GM19043 (cell line): ENCODE results near the gene NEK11.

Experiments used
- ATAC-seq: cut with Tn5 transposase; IDR thresholded peaks from one replicate; pipeline ENCODE4 v1.9.1; 2021; ENCODE audit warnings: low read depth; ENCODE audit not compliant: unreplicated experiment

The NEK11 gene

DNA sequence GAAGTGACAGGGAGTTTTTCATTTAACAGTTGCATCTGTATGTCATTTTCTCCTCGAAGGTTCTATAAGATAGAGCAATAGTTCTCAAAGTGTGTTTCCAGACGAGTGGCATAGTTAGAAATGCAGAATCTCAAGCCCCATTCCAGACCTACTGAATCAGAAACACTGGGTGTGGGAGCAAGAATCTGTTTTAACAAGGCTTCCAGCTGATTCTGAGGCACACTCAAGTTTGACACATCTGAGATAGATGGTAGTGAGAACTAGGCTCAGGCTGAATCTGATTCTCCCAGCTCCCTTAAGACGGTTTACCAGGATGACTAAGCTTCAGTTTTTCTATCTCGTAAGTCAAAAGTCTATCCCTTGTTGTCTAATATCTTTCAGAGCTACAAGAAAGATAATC, 195.1 kb downstream of the NEK11 start:
- ATAC-seq, result no peak

DNA sequence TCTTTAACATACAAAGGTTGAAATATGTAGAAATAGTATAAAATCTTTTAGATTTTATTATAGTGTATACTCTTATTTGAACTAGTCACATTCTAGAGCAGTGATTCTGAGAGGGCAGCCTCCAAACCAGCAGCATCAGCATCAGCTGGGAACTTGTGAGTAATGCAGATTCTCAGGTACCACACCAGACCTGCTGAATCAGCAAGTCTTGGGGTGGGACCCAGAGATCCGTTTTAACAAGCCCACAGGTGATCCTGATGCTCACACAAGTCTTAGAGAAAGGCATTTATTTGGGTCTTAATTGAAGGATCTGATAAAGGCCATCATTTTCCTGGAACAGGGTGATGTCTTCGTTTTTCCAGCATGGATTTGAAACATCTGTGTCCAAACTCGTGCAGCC, 195.9 kb downstream of the NEK11 start:
- ATAC-seq, result no peak

DNA sequence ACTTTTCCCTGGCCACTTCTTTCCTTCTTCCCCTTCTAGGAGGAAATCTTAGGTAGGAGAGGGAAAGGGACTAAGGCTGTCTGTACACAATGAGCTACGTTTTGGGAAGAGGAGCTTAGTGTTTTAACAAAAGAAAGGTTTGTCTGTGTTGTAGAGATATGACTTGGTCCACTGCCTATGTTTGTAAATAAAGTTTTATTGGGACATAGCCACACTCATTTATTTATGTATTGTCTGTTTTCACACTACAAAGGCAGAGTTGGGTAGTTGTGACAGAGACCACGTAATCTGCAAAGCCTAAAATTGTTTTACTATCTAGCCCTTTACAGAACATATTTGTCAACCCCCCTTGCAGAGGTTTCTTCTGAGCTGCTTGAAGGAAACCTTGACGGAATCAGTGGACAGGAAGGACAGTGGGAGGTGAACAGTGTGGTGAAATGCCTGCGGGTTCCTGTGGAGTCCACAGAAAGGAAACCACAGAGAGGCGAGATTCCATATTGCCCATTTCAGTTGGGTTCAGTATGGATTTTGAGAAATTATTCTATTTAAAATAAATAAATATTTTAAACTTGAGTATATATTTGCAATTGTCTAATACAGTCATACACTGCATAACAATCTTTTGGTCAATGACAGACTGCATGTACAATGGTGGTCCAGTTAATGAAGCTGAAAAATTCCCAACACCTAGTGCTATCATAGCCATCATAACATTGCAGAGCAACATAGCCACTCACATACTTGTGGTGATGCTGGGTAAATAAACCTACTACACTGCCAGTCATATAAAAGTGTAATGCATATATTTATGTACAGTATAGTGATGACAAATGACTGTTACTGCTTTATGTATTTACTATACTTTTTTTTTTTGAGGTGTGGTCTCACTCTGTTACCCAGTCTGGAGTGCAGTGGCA, 197.0 kb downstream of the NEK11 start:
- no peak for ATAC-seq

- ATAC-seq, result no peak
Measured at GRCh38 chr3:131224886-131225550, 198.3 kb downstream of the NEK11 start.

- ATAC-seq, result no peak
Measured at GRCh38 chr3:131228522-131228921, 201.8 kb downstream of the NEK11 start.

- no peak for ATAC-seq
Measured at GRCh38 chr3:131231710-131232389, 205.2 kb downstream of the NEK11 start.

- no peak for ATAC-seq
Measured at GRCh38 chr3:131232711-131233267, 206.1 kb downstream of the NEK11 start.

- ATAC-seq, result no peak
Measured at GRCh38 chr3:131233900-131234668, 207.4 kb downstream of the NEK11 start.

GRCh38 chr3:131236421-131236820, 209.7 kb downstream of the NEK11 start:
- ATAC-seq, result no peak

DNA sequence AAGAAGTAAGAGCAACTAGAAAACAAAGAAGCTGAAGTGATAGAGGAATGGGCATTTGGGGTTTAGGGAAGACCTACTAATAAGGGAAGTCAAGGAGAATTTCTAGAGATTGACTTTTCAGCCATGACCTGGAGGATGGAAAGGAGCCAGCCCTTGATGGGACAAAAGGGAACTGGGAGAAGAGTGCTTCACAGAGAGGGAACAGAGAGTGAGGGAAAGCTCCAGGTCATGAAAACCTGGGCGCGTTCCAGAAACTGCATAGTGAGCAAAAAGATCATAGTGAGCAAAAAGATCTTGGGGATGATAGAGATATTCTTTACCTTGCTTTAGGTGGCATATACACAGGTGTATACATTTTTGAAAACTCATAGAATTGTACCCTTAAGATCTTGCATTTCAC, 211.8 kb downstream of the NEK11 start:
- no peak for ATAC-seq

- ATAC-seq, result no peak
Measured at GRCh38 chr3:131239267-131239666, 212.6 kb downstream of the NEK11 start.

DNA sequence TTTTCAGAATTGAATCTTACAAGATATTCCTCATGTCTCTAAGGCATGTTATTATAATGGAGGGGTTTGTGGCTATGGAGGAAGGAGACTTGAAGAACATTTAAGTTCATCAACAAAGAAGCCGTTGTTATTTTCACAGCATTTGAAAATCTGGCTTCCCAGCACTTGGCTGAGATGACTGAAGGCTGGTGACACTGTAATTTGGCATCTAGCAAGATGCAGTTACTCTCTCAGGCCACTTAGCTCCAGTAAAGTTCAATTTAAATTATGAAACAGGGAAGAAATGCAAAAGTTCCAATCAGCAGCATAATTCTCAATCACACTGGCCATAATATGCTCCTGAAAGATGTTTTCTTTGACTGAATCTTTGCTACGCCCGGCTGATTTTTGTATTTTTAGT, 215.5 kb downstream of the NEK11 start:
- ATAC-seq, result no peak

GRCh38 chr3:131250466-131250865, 223.8 kb downstream of the NEK11 start:
- no peak for ATAC-seq

- ATAC-seq, result no peak
Measured at GRCh38 chr3:131260525-131260924, 233.8 kb downstream of the NEK11 start.

DNA sequence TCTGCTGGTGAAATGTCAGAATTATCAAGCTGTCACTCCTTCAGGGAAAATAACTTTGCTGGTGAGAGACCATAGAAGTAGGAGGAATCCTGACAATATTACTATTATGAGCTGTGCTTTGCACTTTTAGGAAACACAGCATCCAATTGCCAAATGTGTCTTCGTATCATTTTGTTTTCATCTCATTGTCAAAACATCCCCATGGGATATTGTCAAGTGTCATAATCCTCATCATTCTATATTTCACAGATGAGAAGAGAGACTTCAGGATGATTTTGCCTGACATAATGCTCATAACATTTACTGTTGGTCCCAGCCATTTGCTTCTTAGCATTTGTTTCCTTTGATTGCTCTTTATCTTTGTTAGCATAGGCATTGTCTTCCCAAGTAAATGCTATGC, 234.4 kb downstream of the NEK11 start:
- no peak for ATAC-seq

DNA sequence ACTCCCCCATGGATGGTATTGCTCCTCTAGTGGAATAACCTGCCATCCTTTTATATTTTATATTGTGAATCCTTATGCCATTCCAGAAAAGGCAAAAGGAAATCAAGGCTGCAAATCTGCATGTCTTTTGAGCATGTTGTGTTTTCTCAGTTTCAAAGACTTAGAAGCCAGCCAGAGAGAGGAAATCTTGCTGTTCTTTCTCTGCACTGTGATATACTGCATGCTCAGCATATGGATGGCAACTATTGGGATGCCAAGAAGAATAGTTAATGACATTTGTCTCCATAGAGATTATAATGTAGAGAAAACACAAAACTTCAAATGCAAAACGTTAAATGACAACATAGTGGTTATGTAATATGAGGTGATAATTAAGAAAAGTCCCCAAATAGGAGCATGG, 248.9 kb downstream of the NEK11 start:
- no peak for ATAC-seq

- ATAC-seq, result no peak
Measured at GRCh38 chr3:131277836-131278497, 251.3 kb downstream of the NEK11 start.

DNA sequence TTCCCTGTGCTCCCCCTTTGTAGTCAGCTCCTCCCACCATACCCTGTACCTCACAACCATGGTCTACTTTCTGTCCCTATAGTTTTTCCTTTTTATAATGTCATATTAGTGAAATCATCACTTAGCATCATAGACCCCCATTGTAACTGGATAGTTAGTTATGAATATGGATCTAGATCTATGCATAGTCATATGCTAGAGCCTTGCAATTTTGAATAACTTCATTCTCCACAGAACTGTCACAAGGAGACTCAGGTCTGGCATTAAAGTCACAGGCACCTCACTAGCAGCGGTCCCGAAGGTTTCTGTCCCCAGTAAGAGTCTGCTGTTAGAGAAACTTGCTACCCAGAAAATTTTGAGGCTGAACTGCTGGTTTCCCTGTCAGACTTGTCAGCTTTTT, 252.9 kb downstream of the NEK11 start:
- ATAC-seq, result no peak

GRCh38 chr3:131282379-131282778, 255.7 kb downstream of the NEK11 start:
- no peak for ATAC-seq

DNA sequence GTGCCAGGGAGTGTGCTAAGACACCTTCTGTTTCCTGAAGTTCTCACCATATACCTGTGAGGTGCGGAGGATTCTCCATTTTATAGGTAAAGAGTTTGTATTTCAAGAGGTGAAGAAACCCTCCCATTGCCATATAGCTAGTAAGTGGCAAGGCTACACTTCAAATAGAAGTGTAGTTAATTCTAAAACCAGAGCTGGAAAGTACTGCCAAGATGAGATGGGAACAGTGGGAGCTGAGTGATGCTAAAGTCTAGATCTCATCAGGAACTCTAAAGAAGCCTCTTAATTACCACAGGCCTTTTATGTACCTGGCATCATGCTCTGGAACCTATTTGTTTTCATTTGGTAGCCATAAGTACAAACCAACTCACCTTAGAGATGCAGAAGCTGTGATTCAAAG, 256.3 kb downstream of the NEK11 start:
- ATAC-seq, result no peak
